Fibroblast of skin of right biceps (primary cell): ENCODE results near the gene ZNF536.

Source experiments
- DNase-seq: peaks from one replicate; pipeline ENCODE4 v3.0.0-alpha.2; 2013

The ZNF536 gene

DNA sequence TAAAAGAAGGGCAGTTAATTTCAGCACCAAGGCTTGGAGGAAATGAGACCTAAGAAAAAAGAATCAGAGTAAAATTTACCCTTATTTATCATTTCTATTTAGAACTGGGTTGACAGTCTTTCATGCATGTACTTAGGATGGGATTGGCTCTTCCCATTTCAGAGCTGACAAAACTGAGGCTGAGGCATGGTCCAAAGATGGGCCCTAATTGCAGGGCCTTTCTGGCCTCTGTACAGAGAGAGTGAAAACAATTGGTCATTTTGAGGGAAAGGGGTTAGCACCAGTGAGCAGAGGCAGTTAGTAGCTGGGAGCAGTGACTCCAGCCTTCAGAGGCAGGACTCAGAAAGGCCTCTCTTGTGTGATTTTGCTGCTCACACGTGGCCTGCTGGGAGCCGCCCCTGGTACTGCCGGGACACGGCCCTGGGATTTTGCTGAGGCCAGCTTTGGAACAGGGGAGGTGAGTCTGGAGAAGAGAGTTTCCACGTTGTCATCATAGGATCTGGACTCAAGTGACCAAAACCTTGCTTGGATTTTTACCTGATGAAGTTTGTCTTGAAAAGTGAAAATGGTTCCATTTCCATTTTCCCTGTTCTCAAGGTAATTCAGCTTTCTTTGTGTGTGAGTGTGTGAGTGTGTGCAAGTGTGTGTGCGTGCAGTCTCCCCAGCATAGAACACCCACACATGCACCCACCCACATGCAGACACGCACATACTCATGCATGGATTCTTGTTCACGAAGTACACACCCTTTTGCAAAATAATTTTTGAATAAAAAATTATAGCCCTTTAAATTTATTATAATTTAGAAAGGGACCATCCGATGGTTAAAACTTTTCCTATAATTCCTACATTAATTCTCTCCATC, at the start of gene ZNF536:
ZNF536 (plus strand) TSS at position 425 of the 865 bp plus-strand sequence. CDS start 71,179 bp downstream, outside the sequence.
- DNase-seq = no peak

DNA sequence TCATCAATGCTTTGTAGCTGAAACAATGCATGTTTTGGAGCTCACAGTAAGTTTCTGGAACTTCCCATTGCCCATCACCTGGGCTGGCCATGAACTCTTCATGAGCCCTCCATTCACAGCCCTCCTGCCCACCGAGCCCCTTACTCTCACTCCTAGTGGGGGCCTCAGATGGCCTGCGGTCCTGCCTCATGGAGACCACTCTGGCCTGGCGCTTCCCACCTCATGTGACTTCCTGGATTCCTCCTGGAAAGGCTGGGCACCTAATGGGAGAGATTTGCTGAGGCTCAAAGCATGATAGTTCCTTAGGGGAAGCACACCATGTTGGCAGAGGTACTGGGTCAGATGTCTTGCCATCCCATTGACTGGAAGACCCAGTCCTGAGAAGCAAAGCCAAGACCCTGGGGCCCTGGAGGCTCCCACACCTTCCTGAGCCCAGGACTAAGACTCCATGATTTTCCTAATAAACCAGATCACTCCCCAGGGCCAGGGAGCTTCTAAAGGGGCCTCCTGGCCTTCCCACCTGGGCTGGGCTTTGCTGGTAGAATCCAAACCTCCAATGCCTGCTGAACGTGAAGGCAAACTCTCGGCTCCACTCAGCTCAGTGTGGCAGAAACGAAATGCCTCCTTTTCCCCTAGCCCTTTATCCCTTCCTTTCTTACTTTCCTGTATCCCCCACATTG, 49.4 kb upstream of the ZNF536 start:
- DNase-seq = no peak

DNA sequence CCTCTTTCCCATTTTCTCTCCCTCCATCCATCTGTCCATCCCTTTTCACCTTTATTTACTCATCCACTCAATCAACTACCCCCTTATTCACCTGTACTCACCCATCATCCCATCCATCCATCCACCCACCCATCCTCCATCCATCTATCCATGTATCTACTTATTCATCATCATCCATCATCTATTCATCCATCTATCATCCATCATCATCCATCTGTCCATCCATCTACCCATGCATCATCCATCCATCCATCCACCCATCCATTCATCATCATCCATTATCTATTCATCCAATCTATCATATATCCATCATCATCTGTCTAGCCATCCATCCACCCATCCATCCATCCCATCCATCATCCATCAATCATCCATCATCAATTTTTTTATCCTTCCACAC, 48.3 kb upstream of the ZNF536 start:
- DNase-seq = no peak

DNA sequence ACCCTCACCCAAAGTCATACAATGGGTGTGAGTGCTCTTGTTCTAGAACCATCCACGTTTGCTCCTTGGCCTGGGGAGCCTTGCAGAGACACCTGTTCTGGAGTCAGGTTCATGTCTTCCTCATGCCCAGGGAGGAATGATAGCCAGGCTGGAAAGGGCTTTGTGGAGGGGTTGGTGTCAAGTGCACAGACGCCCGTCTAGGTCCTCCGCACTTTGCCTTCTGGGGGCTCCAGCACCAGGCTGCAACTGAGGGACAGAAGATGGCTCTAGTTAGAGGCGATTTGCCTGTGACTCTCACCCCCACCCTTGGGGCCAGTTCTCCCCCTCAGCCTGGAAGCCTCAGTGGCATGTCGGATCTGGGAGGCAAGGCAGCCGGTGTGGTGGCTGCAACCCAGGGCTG, 47.2 kb upstream of the ZNF536 start:
- DNase-seq = no peak

DNA sequence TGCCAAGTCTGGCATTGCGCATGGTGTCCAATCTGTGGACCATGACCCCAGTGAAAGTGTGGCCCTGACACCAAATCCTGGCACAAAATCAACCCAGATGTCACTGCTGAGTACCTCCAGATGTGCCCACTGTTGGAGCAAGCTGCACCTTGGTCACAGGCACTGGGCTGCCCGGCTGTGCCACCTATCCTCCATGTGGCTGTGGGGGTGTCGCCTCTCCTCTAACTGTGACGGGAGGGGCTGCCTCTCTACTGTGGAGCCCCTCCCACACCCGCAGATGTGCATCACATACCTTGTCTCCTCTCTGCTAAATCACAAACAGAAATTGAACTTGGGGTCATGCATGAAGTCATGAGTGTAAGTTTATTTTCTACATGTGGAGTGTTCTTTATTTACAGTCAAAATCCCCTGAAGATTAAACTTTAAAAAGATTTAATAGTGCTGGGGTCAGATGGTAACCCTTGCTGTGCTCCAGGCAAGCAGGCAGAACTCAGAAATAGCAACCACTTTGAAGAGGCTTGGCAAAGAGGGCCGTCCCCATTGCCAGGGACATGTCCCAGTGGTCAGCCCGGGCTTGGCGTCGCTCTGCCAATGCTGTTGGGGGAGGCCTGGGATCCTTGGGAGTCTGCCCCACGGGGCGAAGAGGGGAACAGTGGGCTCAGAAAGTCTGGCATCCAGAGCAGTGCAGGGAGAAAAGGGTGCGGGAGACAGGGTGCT, 46.4 kb upstream of the ZNF536 start:
- no peak for DNase-seq

DNA sequence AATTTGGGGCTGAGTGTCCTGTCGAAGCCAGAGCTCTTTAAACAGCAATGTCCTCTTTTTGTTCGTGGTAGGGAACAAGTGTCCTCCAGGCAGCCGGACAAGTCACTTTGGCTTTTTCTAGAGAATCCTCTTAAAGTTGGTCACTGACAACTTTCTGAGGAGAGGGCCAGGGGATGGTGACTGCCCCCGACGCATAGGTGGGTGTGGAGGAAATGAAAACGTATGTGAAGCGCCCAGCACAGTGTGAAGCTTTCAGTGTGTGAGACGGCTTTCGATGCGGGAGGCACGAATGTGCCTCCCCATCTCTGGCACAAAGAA, 45.8 kb upstream of the ZNF536 start:
- DNase-seq = no peak

DNA sequence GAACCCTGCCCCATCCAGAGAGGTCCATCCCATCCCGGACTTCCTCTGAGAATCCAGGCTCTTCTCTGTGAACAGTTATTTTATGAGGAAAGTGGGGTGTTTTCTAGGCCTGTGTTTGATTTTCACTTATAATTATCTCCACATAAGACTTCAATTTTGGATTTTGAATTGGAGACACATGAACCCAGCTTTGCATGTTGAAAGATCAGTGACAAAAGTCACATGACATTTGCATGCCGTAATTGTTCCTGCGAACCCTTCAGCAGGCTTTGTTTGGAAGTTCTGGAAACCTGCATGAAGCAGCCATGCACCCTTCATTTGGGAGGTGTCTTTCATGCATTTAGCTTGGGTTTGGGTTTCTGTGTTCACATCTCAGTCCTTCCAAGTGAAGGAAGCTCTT, 44.9 kb upstream of the ZNF536 start:
- DNase-seq = no peak

DNA sequence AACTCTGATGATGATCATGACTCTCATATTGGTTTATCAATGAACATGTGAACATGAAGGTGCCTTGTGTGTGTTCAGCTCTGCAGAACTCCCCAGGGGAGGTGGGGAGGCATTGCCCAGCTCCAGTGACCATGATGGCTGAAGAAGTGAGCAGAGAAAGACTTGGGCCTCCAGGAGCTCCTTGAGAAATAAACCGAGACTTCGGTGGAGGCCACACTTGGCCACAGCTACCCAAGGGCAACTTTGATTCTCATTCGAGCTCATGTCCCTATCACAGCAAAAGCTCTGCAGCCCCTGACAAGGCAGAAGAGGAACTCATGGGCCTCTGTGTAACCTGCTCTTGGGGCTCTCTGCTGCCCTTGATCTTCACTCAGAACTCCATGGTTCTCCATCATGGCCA, 44.1 kb upstream of the ZNF536 start:
- no peak for DNase-seq

DNA sequence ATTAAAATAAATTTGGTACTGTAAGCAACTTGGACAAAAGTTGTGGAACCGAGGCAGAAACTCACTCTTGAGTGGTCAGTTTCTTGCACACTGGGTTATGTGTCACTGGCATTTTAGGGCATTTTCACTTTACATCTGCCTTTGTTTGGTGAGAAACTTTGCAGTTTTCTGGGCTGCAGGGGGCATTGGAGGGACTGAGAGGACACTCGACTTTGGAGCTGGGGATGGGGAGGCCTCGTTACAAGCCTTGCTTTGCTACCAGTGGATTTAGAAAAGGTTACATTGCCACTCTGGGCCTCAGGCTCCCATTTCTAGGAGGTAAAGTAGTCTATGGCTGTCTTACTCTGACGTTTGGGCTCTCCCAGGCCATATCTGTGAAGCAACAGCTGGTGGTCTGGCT, 41.9 kb upstream of the ZNF536 start:
- no peak for DNase-seq

DNA sequence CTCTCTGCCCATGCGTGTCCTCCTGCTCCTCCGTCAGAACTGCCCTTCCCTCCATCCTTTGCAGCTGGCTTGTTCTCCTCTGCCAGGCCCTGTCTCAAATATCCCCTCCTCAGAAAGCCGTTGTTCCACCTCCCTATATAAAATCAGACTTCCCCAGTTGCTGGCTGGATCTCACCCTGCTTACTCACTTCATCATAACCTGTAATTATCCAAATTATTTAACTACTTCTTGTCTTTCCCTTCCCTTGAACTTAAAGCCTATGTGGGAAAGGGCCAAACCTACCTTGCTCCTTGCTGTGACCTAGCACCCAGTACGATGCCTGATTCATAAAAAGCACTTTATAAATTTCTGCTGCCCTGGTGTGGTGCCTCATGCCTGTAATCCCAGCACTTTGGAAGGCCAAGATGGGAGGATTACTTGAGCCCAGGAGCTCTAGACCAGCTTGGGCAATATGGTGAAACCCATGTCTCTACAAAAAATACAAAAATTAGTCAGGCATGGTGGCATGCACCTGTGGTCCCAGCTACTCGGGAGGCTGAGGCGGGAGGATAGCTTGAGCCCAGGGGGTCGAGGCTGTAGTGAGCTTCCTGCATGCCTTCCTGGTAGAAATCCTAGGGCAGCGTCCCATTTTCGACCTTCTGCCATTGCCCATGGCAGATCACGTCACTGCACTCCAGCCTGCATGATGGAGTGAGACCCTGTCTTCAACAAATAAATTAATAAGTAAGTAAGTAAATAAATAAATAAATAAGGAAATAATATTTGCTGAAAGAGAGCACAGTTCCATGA, 39.5 kb upstream of the ZNF536 start:
- DNase-seq = no peak

DNA sequence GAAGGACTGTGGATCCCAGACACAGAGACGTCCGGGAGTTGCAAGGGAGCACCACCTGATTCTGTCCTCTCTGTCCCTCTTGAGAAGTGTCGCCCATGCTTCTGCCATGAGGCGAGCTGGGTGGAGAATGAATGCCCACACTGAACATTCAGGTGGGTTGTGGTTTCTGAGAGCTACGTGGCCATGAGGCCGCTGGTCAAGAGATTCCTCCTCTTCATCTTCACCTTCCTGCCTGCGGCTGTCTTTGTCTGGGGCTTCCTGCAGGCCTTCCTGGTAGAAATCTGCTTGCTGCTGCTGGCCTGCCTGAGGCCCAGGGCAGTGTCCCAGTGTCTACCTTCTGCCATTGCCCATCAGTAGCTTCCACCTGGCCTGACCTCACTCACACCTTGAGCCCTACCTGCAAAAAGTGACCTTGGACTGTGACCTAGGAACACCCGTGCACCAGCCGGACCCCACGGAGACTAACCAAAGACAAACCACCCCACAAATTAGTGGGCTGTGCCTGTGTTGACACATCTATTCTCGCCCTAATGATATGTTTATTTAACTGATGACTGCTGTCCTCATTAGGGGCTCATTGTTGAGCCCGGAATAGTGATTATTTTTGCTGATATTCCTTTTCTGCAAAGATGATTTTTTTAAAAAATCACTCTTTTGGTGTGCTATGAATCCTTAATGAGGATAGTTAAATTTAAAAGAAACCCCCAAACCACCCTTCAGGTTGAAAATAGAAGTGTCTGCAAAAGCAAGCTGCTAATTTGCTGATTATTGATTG, 38.7 kb upstream of the ZNF536 start:
- no peak for DNase-seq

DNA sequence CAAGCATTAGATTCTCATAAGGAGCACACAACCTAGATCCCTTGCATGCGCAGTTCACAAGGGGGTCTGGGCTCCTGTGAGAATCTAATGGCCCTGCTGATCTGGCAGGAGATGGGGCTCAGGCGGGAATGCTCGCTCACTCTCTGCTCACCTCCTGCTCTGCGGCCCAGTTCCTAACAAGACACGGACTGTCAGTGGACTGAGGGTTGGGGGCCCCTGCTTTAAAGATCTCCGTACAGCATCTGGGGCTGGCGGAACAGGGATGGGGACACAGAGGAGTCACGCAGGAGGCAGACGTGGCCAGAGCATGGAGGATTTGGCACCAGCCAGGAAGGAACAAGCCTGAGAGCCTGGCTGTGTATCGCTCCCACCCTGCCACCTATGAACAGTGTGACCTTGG, 37.3 kb upstream of the ZNF536 start:
- no peak for DNase-seq

DNA sequence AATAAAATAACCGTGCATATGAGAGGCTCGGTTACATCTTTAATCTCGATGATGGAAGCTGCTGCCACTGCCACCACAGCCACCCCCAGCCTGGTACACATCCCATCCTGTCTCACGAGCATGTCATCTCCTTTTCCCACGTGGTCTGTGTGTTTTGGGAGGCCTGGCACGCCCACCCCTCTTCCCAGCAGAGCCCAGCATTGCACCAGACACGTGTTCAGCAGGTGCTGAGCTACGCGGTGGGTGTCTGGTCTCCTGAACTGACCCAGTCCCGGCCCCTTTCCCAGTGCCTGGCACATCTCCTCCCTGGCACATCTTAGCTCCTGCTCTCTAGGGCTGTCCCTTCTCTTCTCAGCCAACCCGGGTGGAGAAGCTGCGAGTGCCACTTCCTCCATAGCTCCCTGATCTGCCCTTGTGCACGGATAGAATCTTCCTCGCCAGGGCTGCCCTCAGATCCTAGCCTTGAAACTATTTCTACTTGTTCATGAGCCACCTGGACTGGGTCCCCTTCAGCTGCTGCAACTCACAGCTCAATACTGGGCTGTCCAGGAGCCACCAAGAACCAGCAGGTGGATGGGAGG, 36.8 kb upstream of the ZNF536 start:
- no peak for DNase-seq

DNA sequence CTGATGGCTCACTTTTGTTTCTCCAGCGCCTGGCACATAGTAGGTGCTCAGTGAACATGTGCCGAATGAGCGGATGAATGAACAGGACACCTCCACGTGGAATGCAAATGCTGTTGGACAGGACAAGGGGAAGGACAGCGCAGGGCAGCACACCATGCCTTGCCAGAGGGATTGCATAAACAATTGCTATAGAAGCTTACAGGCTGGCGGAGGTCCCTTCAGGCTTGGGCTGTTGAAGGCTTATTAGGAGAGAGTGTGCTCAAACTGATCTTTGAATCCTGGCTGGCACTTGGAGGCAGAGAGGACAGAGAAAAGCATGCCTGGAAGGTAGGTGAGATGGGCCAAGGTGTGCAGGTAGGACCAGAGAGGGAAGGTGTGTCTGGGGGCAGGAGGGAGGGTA, 35.9 kb upstream of the ZNF536 start:
- no peak for DNase-seq

DNA sequence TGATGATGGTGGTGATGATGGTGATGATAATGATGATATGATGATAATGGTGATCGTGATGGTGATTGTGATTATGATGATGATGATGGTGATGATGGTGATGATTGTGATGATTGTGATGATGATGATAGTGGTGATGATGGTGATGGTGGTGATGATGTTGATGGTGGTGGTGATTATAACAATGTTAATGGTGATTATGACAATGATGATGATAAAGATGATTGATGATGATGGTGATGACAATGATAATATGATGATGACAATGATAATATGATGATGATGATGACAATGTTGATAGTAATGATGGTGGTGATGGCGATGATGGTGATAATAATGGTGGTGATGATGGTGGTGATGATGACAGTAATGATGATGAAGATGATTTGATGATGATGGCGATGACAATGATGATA, 34.1 kb upstream of the ZNF536 start:
- no peak for DNase-seq

DNA sequence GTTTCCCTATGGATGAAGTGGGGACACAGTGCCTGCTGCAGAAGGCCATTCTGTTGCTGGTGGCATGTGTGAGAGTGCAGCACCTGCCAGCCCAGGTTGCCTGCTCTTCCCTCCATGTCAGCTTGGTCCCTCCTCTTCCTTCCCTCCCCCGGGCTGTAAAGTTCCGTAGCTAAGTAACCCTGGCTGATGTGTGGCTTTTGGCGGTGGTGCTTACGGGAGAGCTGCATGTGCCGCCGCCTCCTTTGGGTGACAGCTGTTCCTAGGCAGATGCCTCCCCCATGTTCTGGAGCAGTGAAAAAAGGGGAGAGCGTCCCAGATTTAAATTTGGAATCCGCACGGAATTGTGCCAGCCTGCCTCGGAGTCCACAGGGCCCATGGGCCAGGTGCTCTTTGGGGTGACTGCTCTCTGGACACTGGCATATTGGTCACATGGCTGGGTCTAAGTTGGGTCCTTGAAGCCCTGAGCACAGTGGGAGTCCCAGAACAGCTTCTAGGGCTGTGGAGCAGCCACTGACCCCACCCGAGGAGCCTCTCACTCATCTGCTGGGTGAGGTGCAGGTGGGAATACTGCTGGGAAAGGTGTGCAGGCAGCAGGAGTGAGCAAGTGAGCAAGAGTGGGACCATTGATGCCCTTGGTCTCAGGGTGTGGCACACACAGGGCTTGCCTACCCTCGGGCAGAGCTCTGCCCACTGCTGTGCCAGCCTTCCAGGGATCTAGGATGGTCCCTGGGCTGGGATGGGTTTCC, 33.1 kb upstream of the ZNF536 start:
- DNase-seq = no peak

DNA sequence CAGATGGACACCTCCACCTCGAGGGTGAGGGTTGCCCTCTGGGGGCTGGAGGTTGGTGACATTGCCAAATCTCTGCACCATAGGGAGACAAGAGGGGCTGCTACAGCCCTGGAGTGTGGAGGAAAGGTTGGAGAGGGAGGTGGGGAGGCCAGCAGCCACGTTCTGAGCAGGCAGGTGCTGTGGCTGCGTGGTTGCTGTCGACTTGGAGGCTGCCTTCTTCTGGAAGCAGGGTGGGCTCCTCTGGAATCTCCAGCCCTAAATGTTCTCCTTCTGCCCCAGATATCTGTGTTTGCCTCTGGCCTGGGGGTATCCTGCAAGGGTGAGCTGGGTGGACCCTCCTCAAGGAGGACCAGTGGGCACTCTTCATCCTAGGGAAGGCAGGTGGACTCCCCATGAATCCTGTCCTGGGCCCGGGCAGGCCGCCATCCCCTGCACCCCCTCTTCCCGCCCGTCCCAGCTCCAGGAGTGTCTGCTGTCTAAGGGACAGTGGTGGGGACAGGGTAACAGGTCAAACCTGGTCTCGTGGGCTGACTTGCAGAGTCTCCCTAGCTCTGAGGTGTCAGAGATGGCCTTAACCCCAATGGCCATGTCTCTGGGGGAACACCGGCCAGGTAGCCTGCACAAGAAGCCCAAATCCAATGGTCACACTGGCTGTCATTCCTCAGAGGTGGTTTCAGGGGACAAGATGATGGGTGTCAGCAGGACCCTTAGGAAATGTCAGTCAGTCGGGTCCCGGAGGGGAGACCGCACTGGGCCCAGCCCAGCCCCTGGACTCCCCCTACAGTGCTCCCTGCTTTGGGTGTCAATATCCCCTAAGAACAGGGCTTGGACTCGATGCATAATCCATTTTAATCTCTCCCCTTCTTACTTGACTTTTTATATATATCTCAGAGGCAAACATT, 32.3 kb upstream of the ZNF536 start:
- DNase-seq = no peak

DNA sequence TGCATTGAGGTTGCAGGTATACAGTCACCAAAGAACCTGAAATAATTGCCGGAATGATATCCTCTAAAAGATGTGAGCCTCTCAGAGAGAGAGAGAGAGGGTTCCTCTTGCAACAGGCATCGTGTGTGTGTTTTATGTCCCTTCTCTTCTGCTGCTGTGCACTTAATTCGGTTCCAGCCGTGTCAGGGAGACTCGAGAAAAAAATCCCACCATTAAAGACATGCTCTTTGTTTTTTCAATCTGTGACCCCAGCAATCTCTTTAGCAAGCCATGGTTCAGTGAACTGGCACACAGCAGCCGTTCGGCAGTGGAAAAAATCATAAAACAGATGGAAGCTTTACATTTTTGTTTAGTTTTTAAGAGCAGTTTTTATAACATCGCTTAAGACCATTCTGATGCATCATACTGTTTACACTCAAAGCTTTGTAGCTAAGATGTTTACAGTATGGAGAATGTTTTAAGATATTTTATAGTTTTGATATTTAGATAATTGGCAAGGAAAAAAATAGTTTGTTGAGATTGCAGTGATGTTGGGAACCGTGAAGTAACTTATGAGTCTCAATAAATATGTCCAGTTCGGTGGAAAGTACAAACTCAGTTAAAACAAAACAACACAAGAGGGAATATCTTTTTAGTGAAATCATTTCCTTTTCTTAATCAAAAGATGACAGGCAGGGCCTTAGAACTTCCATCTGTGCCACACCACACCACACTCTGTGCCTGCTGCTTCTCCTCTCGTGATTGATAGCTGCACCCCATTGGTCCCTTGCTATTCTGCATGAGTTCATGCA, 31.2 kb upstream of the ZNF536 start:
- DNase-seq = peak; percentile 36

DNA sequence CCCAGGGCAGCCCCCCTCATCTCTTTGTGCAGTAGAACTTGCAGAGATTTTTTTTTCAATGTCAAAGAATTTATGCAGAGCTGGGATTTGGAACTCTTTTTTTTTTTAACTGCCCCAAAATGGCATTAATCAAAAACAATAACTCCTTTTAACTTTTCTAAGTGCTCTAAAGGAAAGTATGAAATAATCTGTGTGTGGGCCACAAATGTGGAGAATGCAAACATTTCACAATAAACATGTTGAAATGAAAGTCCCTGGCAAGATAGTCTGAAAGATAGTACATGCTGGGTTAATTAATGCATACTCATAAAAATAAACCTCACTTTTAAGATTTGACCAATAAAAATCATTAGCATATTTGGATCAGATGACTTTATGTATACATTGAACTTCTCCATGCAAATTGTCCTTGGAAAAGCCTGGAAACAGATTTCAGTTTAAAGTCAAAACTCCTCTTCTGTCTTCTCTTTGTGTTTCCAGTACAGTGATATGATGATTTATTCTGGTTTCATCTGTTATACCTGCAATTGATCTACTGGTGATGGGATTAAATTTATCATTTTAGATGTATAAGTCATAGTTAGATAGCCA, 30.5 kb upstream of the ZNF536 start:
- DNase-seq = peak; percentile 43
